NCI-H774 (cell line): Measurements from ENCODE around the gene RABEP2.
"Not testable (repeated sequence)": the region's sequence is repeated elsewhere in the genome, so short reads cannot be mapped to it uniquely, and the experiment has no call there.

ENCODE experiments used
- DNase-seq: peaks from one replicate; lab custom pipeline; 2025; lab: John Stamatoyannopoulos, UW

The RABEP2 gene

GRCh38 chr16:28903344-28904042, 21.5 kb downstream of the RABEP2 start:
- DNase-seq: no peak

GRCh38 chr16:28902909-28903308, 22.1 kb downstream of the RABEP2 start:
- DNase-seq: no peak

- DNase-seq: no peak
These were observed 23.2 kb downstream of the RABEP2 start for GRCh38 chr16:28901862-28902261.

- no peak for DNase-seq
These were observed 24.4 kb downstream of the RABEP2 start for GRCh38 chr16:28900601-28901000.

GRCh38 chr16:28899882-28900590, 25.0 kb downstream of the RABEP2 start:
- DNase-seq: no peak

- no peak for DNase-seq
These were observed 26.1 kb downstream of the RABEP2 start for GRCh38 chr16:28898942-28899341.

GRCh38 chr16:28898266-28898665, 26.8 kb downstream of the RABEP2 start:
- no peak for DNase-seq

GRCh38 chr16:28897826-28898225, 27.2 kb downstream of the RABEP2 start:
- DNase-seq: no peak

- no peak for DNase-seq
These were observed 29.4 kb downstream of the RABEP2 start for GRCh38 chr16:28895609-28896008.

GRCh38 chr16:28893291-28893690, 31.7 kb downstream of the RABEP2 start:
- no peak for DNase-seq

- no peak for DNase-seq
These were observed 32.8 kb downstream of the RABEP2 start for GRCh38 chr16:28891964-28892890.

- not testable (repeated sequence) for DNase-seq
These were observed 34.7 kb downstream of the RABEP2 start for GRCh38 chr16:28890355-28890754.

- no peak for DNase-seq
These were observed 38.1 kb downstream of the RABEP2 start for GRCh38 chr16:28886945-28887344.

GRCh38 chr16:28884045-28884444, 41.0 kb downstream of the RABEP2 start:
- DNase-seq: no peak

- no peak for DNase-seq
These were observed 41.6 kb downstream of the RABEP2 start for GRCh38 chr16:28883221-28883996.

GRCh38 chr16:28882551-28883160, 42.4 kb downstream of the RABEP2 start:
- DNase-seq: no peak

GRCh38 chr16:28881565-28881964, 43.5 kb downstream of the RABEP2 start:
- not testable (repeated sequence) for DNase-seq

- no peak for DNase-seq
These were observed 44.1 kb downstream of the RABEP2 start for GRCh38 chr16:28880955-28881354.

- no peak for DNase-seq
These were observed 44.5 kb downstream of the RABEP2 start for GRCh38 chr16:28880589-28880915.

GRCh38 chr16:28879841-28880588, 45.0 kb downstream of the RABEP2 start:
- peak; percentile 85 for DNase-seq
